Suprapubic skin (tissue), 4 donors: ENCODE results near the gene CCN5. TPM values are rescaled to one million over a fixed set of nuclear protein-coding genes. Genes with fewer than 3 reads are reported as not detected.
"Not testable (repeated sequence)": the region's sequence is repeated elsewhere in the genome, so short reads cannot be mapped to it uniquely, and the experiment has no call there.

Source experiments
- DNase-seq, 2 donors: peaks; one replicate each; pipeline ENCODE4 v3.0.0-alpha.2; 2019; ENCODE audit warnings: low spot score in 2 of 2
- H3K27ac ChIP-seq: fragments of 200-600 bp; sonication (generic); one replicate; pipeline ENCODE4 v1.5.1; 2019
- H3K27me3 ChIP-seq: fragments of 200-600 bp; sonication (generic); one replicate; pipeline ENCODE4 v1.5.1; 2019
- H3K36me3 ChIP-seq: fragments of 200-600 bp; sonication (generic); one replicate; pipeline ENCODE4 v1.5.1; 2019
- H3K4me1 ChIP-seq: fragments of 200-600 bp; sonication (generic); one replicate; pipeline ENCODE4 v1.5.1; 2019
- H3K4me3 ChIP-seq: fragments of 200-600 bp; sonication (generic); one replicate; pipeline ENCODE4 v1.5.1; 2019; ENCODE audit warnings: mild to moderate bottlenecking
- H3K9me3 ChIP-seq: fragments of 200-600 bp; sonication (generic); one replicate; pipeline ENCODE4 v1.5.1; 2019
- EP300 ChIP-seq: sonication (generic); formaldehyde crosslinking; IDR thresholded peaks from one replicate; pipeline ENCODE4 v1.6.1; 2017; ENCODE audit warnings: antibody characterized with exemption
- POLR2A ChIP-seq, 2 donors: fragments of 450-650 bp; IDR thresholded peaks; one replicate each; pipeline ENCODE4 v1.6.1; 2017; ENCODE audit warnings: antibody characterized with exemption in 2 of 2, mild to moderate bottlenecking in 2 of 2, moderate library complexity in 2 of 2
- POLR2AphosphoS5 ChIP-seq, 3 donors: sonication (generic); formaldehyde crosslinking; IDR thresholded peaks; one replicate each; pipeline ENCODE4 v1.6.1; 2017; ENCODE audit warnings: antibody characterized with exemption in 3 of 3
- WGBS: methylation state at CpG from one replicate; pipeline ENCODE4 v1.1.5; 2018; 5-methylcytosine and 5-hydroxymethylcytosine counted together
- total RNA-seq, 4 donors: library from RNA; depleted of rRNA; stranded (reverse); fragments of >200 nt; gene quantifications; one replicate each; pipeline ENCODE4 v1.1.0, GENCODE V29; 2016
- TF ChIP-seq, protein P1 (sequence below), 2 donors: fragments of 200-600 bp in 1 of 2; fragments of 450-650 bp in 1 of 2; sonication (generic) in 1 of 2; IDR thresholded peaks; one replicate each; pipeline ENCODE4 v1.5.1; 2016 to 2019; ENCODE audit warnings: antibody characterized with exemption in 2 of 2, mild to moderate bottlenecking in 1 of 2, moderate library complexity in 1 of 2

CCN5 gene
- total RNA-seq, 4 donors from 2014 or later, result 40.1 to 137 (median 87.9) TPM

GRCh38 chr20:44693627-44694026 is 21.5 kb upstream of the CCN5 start:
- no peak for TF ChIP-seq POLR2AphosphoS5 (IDR thresholded peaks at IDR 0.05)
- TF ChIP-seq, protein P1, sequence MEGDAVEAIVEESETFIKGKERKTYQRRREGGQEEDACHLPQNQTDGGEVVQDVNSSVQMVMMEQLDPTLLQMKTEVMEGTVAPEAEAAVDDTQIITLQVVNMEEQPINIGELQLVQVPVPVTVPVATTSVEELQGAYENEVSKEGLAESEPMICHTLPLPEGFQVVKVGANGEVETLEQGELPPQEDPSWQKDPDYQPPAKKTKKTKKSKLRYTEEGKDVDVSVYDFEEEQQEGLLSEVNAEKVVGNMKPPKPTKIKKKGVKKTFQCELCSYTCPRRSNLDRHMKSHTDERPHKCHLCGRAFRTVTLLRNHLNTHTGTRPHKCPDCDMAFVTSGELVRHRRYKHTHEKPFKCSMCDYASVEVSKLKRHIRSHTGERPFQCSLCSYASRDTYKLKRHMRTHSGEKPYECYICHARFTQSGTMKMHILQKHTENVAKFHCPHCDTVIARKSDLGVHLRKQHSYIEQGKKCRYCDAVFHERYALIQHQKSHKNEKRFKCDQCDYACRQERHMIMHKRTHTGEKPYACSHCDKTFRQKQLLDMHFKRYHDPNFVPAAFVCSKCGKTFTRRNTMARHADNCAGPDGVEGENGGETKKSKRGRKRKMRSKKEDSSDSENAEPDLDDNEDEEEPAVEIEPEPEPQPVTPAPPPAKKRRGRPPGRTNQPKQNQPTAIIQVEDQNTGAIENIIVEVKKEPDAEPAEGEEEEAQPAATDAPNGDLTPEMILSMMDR (IDR thresholded peaks at IDR 0.05), result no peak
- TF ChIP-seq POLR2A (IDR thresholded peaks at IDR 0.05), result no peak
- no peak for TF ChIP-seq EP300
- no peaks in the 10 kb centered on the region for H3K36me3 ChIP-seq
- peaks cover 52% of the 10 kb centered on the region for H3K4me1 ChIP-seq
- no peak for DNase-seq
- H3K4me3 ChIP-seq, result no peak overlapping the region
- H3K27ac ChIP-seq, result peak overlapping the region; percentile 83
- no peaks in the 10 kb centered on the region for H3K9me3 ChIP-seq
- no peaks in the 10 kb centered on the region for H3K27me3 ChIP-seq

DNA sequence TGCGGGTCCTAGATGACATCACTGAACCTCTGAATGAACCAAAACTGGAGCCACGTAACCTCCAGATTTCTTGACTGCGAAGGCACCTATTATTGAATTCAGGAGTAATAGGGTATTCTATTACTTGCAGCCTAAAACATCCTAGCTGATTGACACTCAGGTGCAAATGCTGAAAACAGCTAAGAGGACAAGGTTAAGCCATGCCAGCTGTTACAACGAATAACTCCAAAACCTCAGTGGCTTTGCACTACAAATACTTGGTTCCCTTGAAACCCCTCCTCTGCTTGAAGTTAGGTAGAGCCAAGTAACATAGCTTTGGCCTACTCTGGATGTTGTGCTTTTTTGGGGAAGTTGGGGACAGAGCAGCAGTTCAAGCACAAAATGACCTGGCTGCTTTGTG is 21.0 kb upstream of the CCN5 start:
- H3K4me1 ChIP-seq, result peaks cover 52% of the 10 kb centered on the region
- H3K4me3 ChIP-seq, result no peak overlapping the region
- WGBS, result 90% methylated on average over 4 of the region's 4 CpGs
- peak overlapping the region; percentile 83 for H3K27ac ChIP-seq
- no peak for DNase-seq
- TF ChIP-seq EP300, result no peak
- no peak for TF ChIP-seq POLR2AphosphoS5 (IDR thresholded peaks at IDR 0.05)
- no peak for TF ChIP-seq POLR2A (IDR thresholded peaks at IDR 0.05)
- TF ChIP-seq, protein P1 (IDR thresholded peaks at IDR 0.05), result no peak
- no peaks in the 10 kb centered on the region for H3K27me3 ChIP-seq
- H3K9me3 ChIP-seq, result no peaks in the 10 kb centered on the region
- no peaks in the 10 kb centered on the region for H3K36me3 ChIP-seq

DNA sequence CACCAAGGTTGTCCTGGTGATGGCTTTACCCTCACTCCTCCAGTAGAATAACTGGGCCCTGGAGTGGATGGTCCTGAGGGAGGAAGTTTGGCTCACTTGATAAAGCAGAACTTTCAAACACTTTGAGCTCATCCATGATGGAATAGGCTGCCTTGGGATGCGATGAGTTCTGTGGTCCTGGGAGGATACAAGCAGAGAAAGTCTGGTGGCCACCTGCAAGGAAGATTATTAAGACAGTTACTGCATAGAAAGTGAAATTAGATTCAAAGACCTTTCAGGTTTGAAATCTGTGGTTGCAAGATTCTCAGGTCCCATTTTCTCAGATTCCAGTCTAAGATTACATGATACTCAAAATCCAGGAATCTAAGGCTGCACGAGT is 19.9 kb upstream of the CCN5 start:
- Histone ChIP-seq H3K27me3 (no peaks in the 10 kb centered on the region), H3K4me1 (peaks cover 52% of the 10 kb centered on the region), H3K4me3 (peak overlapping the region; percentile 12), H3K27ac (peak overlapping the region; percentile 83), H3K36me3 (no peaks in the 10 kb centered on the region), H3K9me3 (no peaks in the 10 kb centered on the region)
- no peak for TF ChIP-seq EP300
- TF ChIP-seq, protein P1 (IDR thresholded peaks at IDR 0.05), result no peak
- TF ChIP-seq POLR2A (IDR thresholded peaks at IDR 0.05), result no peak
- no peak for TF ChIP-seq POLR2AphosphoS5 (IDR thresholded peaks at IDR 0.05)
- WGBS, result 56% methylated on average over 2 of the region's 2 CpGs
- no peak for DNase-seq

GRCh38 chr20:44695674-44696300 is 19.4 kb upstream of the CCN5 start:
- no peak for DNase-seq
- Histone ChIP-seq H3K27ac (peak overlapping the region; percentile 83), H3K4me3 (no peak overlapping the region), H3K9me3 (no peaks in the 10 kb centered on the region), H3K27me3 (no peaks in the 10 kb centered on the region), H3K4me1 (peaks cover 52% of the 10 kb centered on the region), H3K36me3 (no peaks in the 10 kb centered on the region)
- TF ChIP-seq EP300 (peak; percentile 33), POLR2AphosphoS5 (IDR thresholded peaks at IDR 0.05) (no peak)

- TF ChIP-seq, protein P1 (IDR thresholded peaks at IDR 0.05), result no peak
- no peak for TF ChIP-seq POLR2AphosphoS5 (IDR thresholded peaks at IDR 0.05)
- no peak for TF ChIP-seq POLR2A (IDR thresholded peaks at IDR 0.05)
- TF ChIP-seq EP300, result no peak
- no peaks in the 10 kb centered on the region for H3K9me3 ChIP-seq
- no peak for DNase-seq
- H3K4me3 ChIP-seq, result no peak overlapping the region
- peaks cover 52% of the 10 kb centered on the region for H3K4me1 ChIP-seq
- WGBS, result 83% methylated on average over 3 of the region's 3 CpGs
- H3K27me3 ChIP-seq, result no peaks in the 10 kb centered on the region
- no peaks in the 10 kb centered on the region for H3K36me3 ChIP-seq
- peak overlapping the region; percentile 83 for H3K27ac ChIP-seq
Measured at GRCh38 chr20:44696315-44696714, 18.9 kb upstream of the CCN5 start.

DNA sequence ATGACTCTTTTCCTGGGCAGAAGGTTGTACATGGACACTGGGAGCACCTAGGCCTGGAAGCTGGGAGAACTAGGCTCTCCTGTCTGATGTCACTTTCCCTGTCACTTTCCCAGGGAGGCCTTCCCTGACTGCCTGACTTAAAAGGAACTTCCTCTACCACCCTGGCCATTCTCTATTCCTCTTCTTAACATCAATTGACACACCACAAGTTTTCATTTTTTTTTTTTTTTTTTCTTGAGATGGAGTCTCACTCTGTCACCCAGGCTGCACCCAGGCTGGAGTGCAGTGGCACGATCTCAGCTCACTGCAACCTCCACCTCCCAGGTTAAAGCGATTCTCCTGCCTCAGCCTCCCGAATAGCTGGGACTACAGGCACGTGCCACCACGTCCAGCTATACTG is 18.1 kb upstream of the CCN5 start:
- not testable (repeated sequence) for H3K27me3 ChIP-seq, H3K36me3 ChIP-seq, DNase-seq, H3K9me3 ChIP-seq, H3K4me3 ChIP-seq
- WGBS, result 95% methylated on average over 5 of the region's 5 CpGs
- Histone ChIP-seq H3K27ac (peak overlapping the region; percentile 83), H3K4me1 (peaks cover 54% of the 10 kb centered on the region)
